Endothelial cell of umbilical vein (primary cell): ENCODE results near the gene SNRNP35. TPM values are rescaled to one million over a fixed set of nuclear protein-coding genes. Genes with fewer than 3 reads are reported as not detected.

ENCODE experiments used
- BruUV-seq: library from RNA; stranded (reverse); fragments of 400-500 nt; replicated peaks from 2 replicates; lab custom pipeline; 2021; lab: Mats Ljungman, UMichigan
- CTCF ChIA-PET: fragments of 300-600, 350-600 bp; sonication (Branson Sonifier 250); formaldehyde crosslinking; loops from one replicate; lab custom pipeline; 2021; ENCODE audit warnings: antibody characterized with exemption, inconsistent platforms; lab: Charles Lee
- POLR2A ChIA-PET: fragments of 300-600, 350-600 bp; sonication (Branson Sonifier 250); formaldehyde crosslinking; loops from one replicate; lab custom pipeline; 2021; ENCODE audit warnings: antibody characterized with exemption, inconsistent platforms; lab: Charles Lee
- DNase-seq: peaks from one replicate; pipeline ENCODE4 v3.0.0-alpha.2; 2011; ENCODE audit warnings: low read depth, low spot score
- FAIRE-seq: peaks from 2 replicates; lab custom pipeline; 2011; peaks lifted over from hg19 to GRCh38; lab: Jason Lieb, UNC
- H2AFZ ChIP-seq: 2 replicates; pipeline ENCODE4 v1.6.0; 2012; ENCODE audit warnings: low read depth, low read length, control low read depth, inconsistent platforms
- H3K27ac ChIP-seq: 2 replicates; pipeline ENCODE4 v1.5.1; 2011; ENCODE audit warnings: low read depth, mild to moderate bottlenecking, control low read depth, low read length, moderate library complexity; ENCODE audit not compliant: insufficient read depth
- H3K27me3 ChIP-seq, 2 experiments: 2 replicates each; pipeline versions ENCODE4 v1.6.0 to v1.6.1; 2011; ENCODE audit warnings: low read length in 2 of 2, mixed read lengths in 1 of 2; ENCODE audit not compliant: control insufficient read depth in 2 of 2, insufficient read depth in 2 of 2
- H3K36me3 ChIP-seq, 2 experiments: 2 replicates in 1 of 2; 3 replicates in 1 of 2; pipeline ENCODE4 v1.5.1; 2011; ENCODE audit warnings: low read length in 2 of 2, mild to moderate bottlenecking in 1 of 2, moderate library complexity in 1 of 2; ENCODE audit not compliant: control insufficient read depth in 2 of 2, insufficient read depth in 2 of 2; ENCODE audit errors: extremely low read depth in 1 of 2
- H3K4me1 ChIP-seq: 3 replicates; pipeline ENCODE4 v1.5.1; 2011; ENCODE audit warnings: mild to moderate bottlenecking, low read length; ENCODE audit not compliant: control insufficient read depth, insufficient read depth; ENCODE audit errors: extremely low read depth
- H3K4me2 ChIP-seq: 2 replicates; pipeline ENCODE4 v1.6.1; 2011; ENCODE audit warnings: low read length, control low read depth, mixed read lengths; ENCODE audit not compliant: insufficient read depth
- H3K4me3 ChIP-seq, 3 experiments: fragments of 200-600 bp in 1 of 3; sonication (generic), shearing (Covaris generic) in 1 of 3; replicated peaks in 1 of 3; 2 replicates each; pipeline ENCODE4 v1.5.1; 2011 to 2016; ENCODE audit warnings: control low read depth in 3 of 3, low read length in 3 of 3, mild to moderate bottlenecking in 2 of 3, inconsistent platforms in 1 of 3, low read depth in 1 of 3, moderate library complexity in 1 of 3; ENCODE audit not compliant: insufficient read depth in 1 of 3
- H3K79me2 ChIP-seq: 2 replicates; pipeline ENCODE4 v1.6.0; 2012; ENCODE audit warnings: low read length, inconsistent platforms; ENCODE audit not compliant: control insufficient read depth, insufficient read depth
- H3K9ac ChIP-seq: replicated peaks from 2 replicates; pipeline ENCODE3; 2011; ENCODE audit warnings: low read length, control low read depth; ENCODE audit not compliant: insufficient read depth; ENCODE audit errors: extremely low read depth
- H3K9me1 ChIP-seq: replicated peaks from 3 replicates; pipeline ENCODE4 v1.6.0; 2011; ENCODE audit warnings: mild to moderate bottlenecking, low read length; ENCODE audit not compliant: control insufficient read depth, insufficient read depth; ENCODE audit errors: extremely low read depth
- H3K9me3 ChIP-seq: replicated peaks from 2 replicates; pipeline ENCODE4 v1.5.1; 2012; ENCODE audit warnings: low read length, inconsistent platforms; ENCODE audit not compliant: control insufficient read depth, insufficient read depth
- H4K20me1 ChIP-seq: replicated peaks from 2 replicates; pipeline ENCODE3; 2011; ENCODE audit warnings: mild to moderate bottlenecking, low read length; ENCODE audit not compliant: control insufficient read depth, insufficient read depth; ENCODE audit errors: extremely low read depth
- EZH2 ChIP-seq: IDR thresholded peaks from 2 replicates; pipeline ENCODE4 v1.6.1; 2012; ENCODE audit warnings: borderline replicate concordance, low read depth, mild to moderate bottlenecking, moderate library complexity, low read length, inconsistent platforms; ENCODE audit not compliant: severe bottlenecking
- FOS ChIP-seq: IDR thresholded peaks from 2 replicates; pipeline ENCODE4 v1.6.1; 2011; ENCODE audit warnings: mild to moderate bottlenecking, low read length, moderate library complexity, borderline replicate concordance; ENCODE audit not compliant: insufficient read depth
- JUN ChIP-seq: IDR thresholded peaks from 2 replicates; pipeline ENCODE4 v1.6.1; 2011; ENCODE audit warnings: borderline replicate concordance, low read depth; ENCODE audit not compliant: insufficient read length, insufficient read depth
- MYC ChIP-seq: IDR thresholded peaks from one replicate; pipeline ENCODE4 v1.6.1; 2011; ENCODE audit warnings: mild to moderate bottlenecking, low read depth, low read length
- POLR2A ChIP-seq: IDR thresholded peaks from 2 replicates; pipeline ENCODE4 v1.6.1; 2012; ENCODE audit warnings: low read depth, mild to moderate bottlenecking, control low read depth, low read length
- POLR2AphosphoS5 ChIP-seq: IDR thresholded peaks from 2 replicates; pipeline ENCODE4 v1.6.1; 2012; ENCODE audit warnings: low read depth, mild to moderate bottlenecking, control low read depth, low read length, moderate library complexity; ENCODE audit not compliant: insufficient read depth
- dilution Hi-C: fragments of 300-500 bp; cut with MboI; formaldehyde crosslinking; loops from one replicate; pipeline ENCODE4 v1.15.0; 2019; ENCODE audit warnings: low sequenced_read_pairs; ENCODE audit not compliant: extremely low pct_ligation_motif_present
- intact Hi-C: fragments of 100-400 bp; cut with micrococcal nuclease; formaldehyde crosslinking; loops from one replicate; pipeline ENCODE4 v1.10.0; 2022
- polyA plus RNA-seq, 4 experiments: library from polyadenylated mRNA; depleted of rRNA in 3 of 4; stranded (reverse) in 3 of 4; unstranded in 1 of 4; fragments of >200 nt; gene quantifications; 2 replicates each; pipeline versions ENCODE4 v1.2.1 to v1.2.3, GENCODE V29; 2011 to 2012; ENCODE audit warnings: missing spikeins in 1 of 4
- total RNA-seq: library from RNA; stranded (reverse); gene quantifications from 2 replicates; pipeline ENCODE4 v1.2.3, GENCODE V29; 2021
- TF ChIP-seq, protein P1 (sequence below), 2 donors: IDR thresholded peaks; 1 replicate in 1 of 2; 2 replicates in 1 of 2; pipeline ENCODE4 v1.5.1; 2011; ENCODE audit warnings: low read length in 2 of 2, mild to moderate bottlenecking in 2 of 2, moderate library complexity in 2 of 2, control low read depth in 1 of 2, inconsistent platforms in 1 of 2, low read depth in 1 of 2; ENCODE audit not compliant: insufficient read depth in 1 of 2; ENCODE audit errors: extremely low read depth in 1 of 2
- TF ChIP-seq, protein P2 (sequence below): IDR thresholded peaks from 2 replicates; pipeline ENCODE4 v1.6.1; 2011; ENCODE audit not compliant: insufficient read depth, insufficient read length

The SNRNP35 gene
- total and polyA plus RNA-seq, 2 donors (not counting 3 experiments of a cell fraction or from before 2014, with no cell fraction given) = 15.9 to 30.6 TPM

DNA sequence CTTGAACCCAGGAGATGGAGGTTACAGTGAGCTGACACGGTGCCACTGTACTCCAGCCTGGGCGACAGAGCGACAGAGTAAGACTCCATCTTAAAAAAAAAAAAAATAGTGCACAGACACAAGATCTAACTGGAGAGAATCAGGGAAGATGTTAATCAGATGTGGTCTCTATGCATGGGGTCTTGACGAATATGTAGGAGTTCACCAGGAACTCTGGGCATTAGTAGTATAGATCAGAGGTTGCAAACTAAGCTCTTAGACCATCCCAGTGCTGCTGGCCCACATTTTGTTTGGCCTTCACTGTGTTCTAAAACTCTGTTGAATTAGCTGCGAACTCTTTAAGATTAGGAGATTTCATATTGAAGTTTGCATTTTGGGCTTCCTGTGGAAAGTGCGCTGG is 31.6 kb downstream of the SNRNP35 start:
- Histone ChIP-seq H3K9me3 (no peaks in the 10 kb centered on the region), H3K9ac (no peak overlapping the region), H4K20me1 (no peaks in the 10 kb centered on the region), H3K27me3 (no peaks in the 10 kb centered on the region), H3K4me2 (no peak overlapping the region), H3K79me2 (no peaks in the 10 kb centered on the region), H3K9me1 (no peaks in the 10 kb centered on the region), H3K27ac (no peak overlapping the region), H2AFZ (no peak overlapping the region), H3K36me3 (peaks cover 0 to 3% of the 10 kb centered on the region in 2 experiments), H3K4me1 (no peaks in the 10 kb centered on the region), H3K4me3 (no peak overlapping the region)
- ChIA-PET POLR2A (interaction anchor here (0.5 to 0.7 kb wide), 2 partner anchors 32 to 985 kb away, joined by 3 to 5 read pairs; no protein-coding TSS in a partner anchor), CTCF (no interaction called here)
- intact Hi-C loops (no loop called here), dilution Hi-C loops (no loop called here)
- FAIRE-seq (no peak), DNase-seq (no peak)
- TF ChIP-seq, protein P1, sequence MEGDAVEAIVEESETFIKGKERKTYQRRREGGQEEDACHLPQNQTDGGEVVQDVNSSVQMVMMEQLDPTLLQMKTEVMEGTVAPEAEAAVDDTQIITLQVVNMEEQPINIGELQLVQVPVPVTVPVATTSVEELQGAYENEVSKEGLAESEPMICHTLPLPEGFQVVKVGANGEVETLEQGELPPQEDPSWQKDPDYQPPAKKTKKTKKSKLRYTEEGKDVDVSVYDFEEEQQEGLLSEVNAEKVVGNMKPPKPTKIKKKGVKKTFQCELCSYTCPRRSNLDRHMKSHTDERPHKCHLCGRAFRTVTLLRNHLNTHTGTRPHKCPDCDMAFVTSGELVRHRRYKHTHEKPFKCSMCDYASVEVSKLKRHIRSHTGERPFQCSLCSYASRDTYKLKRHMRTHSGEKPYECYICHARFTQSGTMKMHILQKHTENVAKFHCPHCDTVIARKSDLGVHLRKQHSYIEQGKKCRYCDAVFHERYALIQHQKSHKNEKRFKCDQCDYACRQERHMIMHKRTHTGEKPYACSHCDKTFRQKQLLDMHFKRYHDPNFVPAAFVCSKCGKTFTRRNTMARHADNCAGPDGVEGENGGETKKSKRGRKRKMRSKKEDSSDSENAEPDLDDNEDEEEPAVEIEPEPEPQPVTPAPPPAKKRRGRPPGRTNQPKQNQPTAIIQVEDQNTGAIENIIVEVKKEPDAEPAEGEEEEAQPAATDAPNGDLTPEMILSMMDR (IDR thresholded peaks at IDR 0.05; ENCODE audit: extremely low read depth in 1 of 2, insufficient read depth in 1 of 2, low read depth in 1 of 2, low read length in 2 of 2) = no peak
- TF ChIP-seq POLR2AphosphoS5 = no peak
- no peak for TF ChIP-seq JUN
- no peak for TF ChIP-seq FOS
- TF ChIP-seq EZH2 = no peak
- TF ChIP-seq POLR2A = no peak
- no peak for TF ChIP-seq MYC
- TF ChIP-seq, protein P2, sequence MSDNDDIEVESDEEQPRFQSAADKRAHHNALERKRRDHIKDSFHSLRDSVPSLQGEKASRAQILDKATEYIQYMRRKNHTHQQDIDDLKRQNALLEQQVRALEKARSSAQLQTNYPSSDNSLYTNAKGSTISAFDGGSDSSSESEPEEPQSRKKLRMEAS = no peak
- BruUV-seq = no TSS peak
